BLaER1 treated with 17β-estradiol and CSF1 and Interleukin-3, amounts not matched to agents 10 nM and 100 nM (cell line): ENCODE data around the gene NPNT.

Experiments
- H3K27ac ChIP-seq, 11 experiments: shearing (Covaris generic); formaldehyde crosslinking; 2 replicates each; pipeline ENCODE4 v1.8.1; 2022
- H3K27me3 ChIP-seq, 11 experiments: shearing (Covaris generic); formaldehyde crosslinking; 2 replicates each; pipeline ENCODE4 v1.8.1; 2022
- H3K36me3 ChIP-seq, 11 experiments: shearing (Covaris generic); formaldehyde crosslinking; 2 replicates each; pipeline ENCODE4 v1.8.1; 2022
- H3K4me1 ChIP-seq, 10 experiments: shearing (Covaris generic); formaldehyde crosslinking; 2 replicates each; pipeline ENCODE4 v1.8.1; 2022
- H3K4me2 ChIP-seq, 11 experiments: shearing (Covaris generic); formaldehyde crosslinking; 2 replicates each; pipeline ENCODE4 v1.8.1; 2022
- H3K4me3 ChIP-seq, 10 experiments: shearing (Covaris generic); formaldehyde crosslinking; 2 replicates each; pipeline ENCODE4 v1.8.1; 2022
- H3K9ac ChIP-seq, 11 experiments: shearing (Covaris generic); formaldehyde crosslinking; 2 replicates each; pipeline ENCODE4 v1.8.1; 2022
- H3K9me3 ChIP-seq, 11 experiments: shearing (Covaris generic); formaldehyde crosslinking; replicated peaks in 1 of 11; 2 replicates each; pipeline ENCODE4 v1.8.1; 2022
- H4K20me1 ChIP-seq, 11 experiments: shearing (Covaris generic); formaldehyde crosslinking; 2 replicates each; pipeline ENCODE4 v1.8.1; 2022
- Cebpa-rat ChIP-seq, 11 experiments: shearing (Covaris generic); IDR thresholded peaks; 2 replicates each; pipeline ENCODE4 v1.8.1; 2022

The NPNT gene

DNA sequence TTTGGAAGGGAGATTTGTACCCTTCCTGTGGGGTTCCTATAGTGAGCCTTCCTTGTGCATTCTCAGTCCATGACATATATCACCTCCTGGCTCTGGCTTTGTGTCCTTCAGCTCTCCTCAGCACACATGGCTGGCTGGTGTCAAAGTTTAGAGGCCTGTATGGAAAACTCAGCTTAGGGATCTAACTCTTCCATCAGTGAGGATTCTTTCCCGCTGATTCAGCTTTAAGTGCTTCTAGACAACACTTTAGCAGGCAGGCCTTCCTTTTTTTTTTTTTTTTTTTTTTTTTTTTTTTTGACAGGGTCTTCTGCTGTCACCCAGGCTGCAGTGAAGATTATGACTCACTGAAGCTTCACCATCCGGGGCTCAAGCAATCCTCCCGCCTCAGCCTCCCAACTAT is 84.2 kb downstream of the NPNT start:
- no peak overlapping the region for H3K4me3 ChIP-seq
- H3K36me3 ChIP-seq, result no peaks in the 10 kb centered on the region
- H3K27ac ChIP-seq, result peak overlapping the region in 9 of 11 experiments; percentile 11 to 70 (median 50); a peak in 13 of 22 replicates
- H4K20me1 ChIP-seq, result no peaks in the 10 kb centered on the region
- H3K9ac ChIP-seq, result no peak overlapping the region; a peak in 1 of 22 replicates
- peaks cover 7 to 17% (median 15%) of the 10 kb centered on the region in 10 experiments; a peak in 19 of 20 replicates for H3K4me1 ChIP-seq
- peaks cover 9 to 18% (median 14%) of the 10 kb centered on the region in 11 experiments; a peak in 15 of 22 replicates for H3K9me3 ChIP-seq
- peak overlapping the region in 8 of 11 experiments; percentile 43 to 78 (median 54); a peak in 14 of 22 replicates for H3K4me2 ChIP-seq
- no peak for TF ChIP-seq Cebpa-rat (IDR thresholded peaks at IDR 0.05)
- no peaks in the 10 kb centered on the region for H3K27me3 ChIP-seq

DNA sequence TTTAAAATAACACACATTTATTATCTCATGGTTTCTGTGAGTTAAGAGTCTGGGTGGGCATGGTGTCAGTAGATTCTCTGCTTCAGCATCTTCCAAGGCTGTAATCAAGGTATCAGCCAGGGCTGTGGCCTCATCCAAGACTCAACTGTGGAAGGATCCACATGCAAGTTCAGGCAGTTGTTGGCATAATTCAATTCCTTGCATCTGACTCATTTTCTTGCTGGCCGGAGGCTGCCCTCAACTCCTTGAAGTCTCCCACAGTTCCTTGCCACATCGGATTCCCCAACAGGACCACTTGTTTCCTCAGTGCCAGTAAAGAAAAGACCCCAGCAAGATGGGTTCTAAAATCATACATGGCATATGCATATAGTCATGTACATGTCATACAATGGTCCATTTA is 93.4 kb downstream of the NPNT start:
- H3K27ac ChIP-seq, result no peak overlapping the region
- H3K4me2 ChIP-seq, result no peak overlapping the region
- TF ChIP-seq Cebpa-rat (IDR thresholded peaks at IDR 0.05), result no peak
- H3K9me3 ChIP-seq, result peaks cover 0 to 5% (median 0%) of the 10 kb centered on the region in 11 experiments; a peak in 1 of 22 replicates
- H3K4me1 ChIP-seq, result peaks cover 8 to 20% (median 15%) of the 10 kb centered on the region in 10 experiments; a peak in 18 of 20 replicates
- H3K9ac ChIP-seq, result no peak overlapping the region
- H3K27me3 ChIP-seq, result no peaks in the 10 kb centered on the region
- H3K4me3 ChIP-seq, result no peak overlapping the region
- no peaks in the 10 kb centered on the region for H4K20me1 ChIP-seq
- no peaks in the 10 kb centered on the region for H3K36me3 ChIP-seq

DNA sequence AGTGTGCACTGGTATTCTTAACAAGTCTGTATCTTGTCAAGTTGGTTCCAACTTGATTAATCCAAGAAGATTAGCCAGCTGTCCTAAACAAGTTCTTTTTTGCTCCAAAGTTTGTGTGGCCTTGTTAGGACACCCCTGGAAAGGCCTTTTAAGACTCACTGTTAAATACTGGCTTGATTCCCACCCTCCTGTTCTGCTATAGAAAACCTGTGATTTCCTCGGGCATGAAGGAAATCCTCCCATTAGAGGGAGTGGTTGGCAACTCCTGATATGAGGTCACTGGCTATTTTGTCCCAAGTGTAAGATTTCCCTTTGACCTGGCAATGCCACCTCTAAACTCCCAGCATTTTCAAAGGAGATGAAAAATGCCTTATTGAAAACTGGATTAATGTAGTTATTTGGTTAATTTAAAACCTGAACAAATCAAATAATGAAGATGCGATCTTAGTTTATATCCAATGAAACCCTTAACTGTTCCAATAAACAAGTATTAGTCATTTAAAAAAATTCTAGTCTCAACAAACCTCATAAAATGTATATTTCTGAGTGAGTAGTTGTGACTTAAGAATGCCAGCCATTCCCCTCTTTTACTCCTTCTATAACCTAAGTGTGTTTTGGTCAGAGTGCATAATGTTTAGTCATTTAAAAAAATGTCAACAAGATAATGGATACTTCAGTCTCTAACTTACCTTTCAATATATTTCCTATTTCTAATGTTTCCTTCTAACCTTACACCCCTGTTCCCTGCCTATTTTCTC is 94.4 kb downstream of the NPNT start:
- peak overlapping the region in 5 of 11 experiments; percentile 30 to 57 (median 47); a peak in 1 of 22 replicates for H3K4me2 ChIP-seq
- peaks cover 8 to 20% (median 15%) of the 10 kb centered on the region in 10 experiments; a peak in 18 of 20 replicates for H3K4me1 ChIP-seq
- H3K9ac ChIP-seq, result no peak overlapping the region
- peaks cover 0 to 3% (median 0%) of the 10 kb centered on the region in 11 experiments; a peak in 1 of 22 replicates for H3K9me3 ChIP-seq
- no peak for TF ChIP-seq Cebpa-rat (IDR thresholded peaks at IDR 0.05)
- no peaks in the 10 kb centered on the region for H3K27me3 ChIP-seq
- no peaks in the 10 kb centered on the region for H4K20me1 ChIP-seq
- no peak overlapping the region for H3K4me3 ChIP-seq
- peak overlapping the region in 1 of 11 experiments; percentile 43; a peak in 1 of 22 replicates for H3K27ac ChIP-seq
- no peaks in the 10 kb centered on the region for H3K36me3 ChIP-seq

DNA sequence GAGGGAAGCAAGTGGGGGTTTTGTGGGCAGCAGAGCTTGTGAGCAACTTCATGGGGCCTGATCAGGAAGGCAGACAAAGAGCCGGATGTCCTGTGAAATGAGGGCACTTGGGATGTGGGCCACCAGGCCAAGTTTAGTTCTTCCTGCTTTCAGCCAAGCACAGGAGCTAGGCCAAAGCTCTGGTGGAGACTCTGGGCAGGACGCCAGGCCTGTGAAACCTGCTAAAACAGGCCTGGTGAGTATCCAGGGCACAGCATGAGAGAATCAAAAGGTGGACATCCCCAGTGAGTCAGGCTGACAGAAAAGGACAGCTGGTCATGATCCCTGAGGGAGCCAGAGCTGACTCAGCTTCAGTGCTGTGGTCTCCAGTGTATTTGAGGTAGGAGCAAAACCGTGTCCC is 95.7 kb downstream of the NPNT start:
- no peaks in the 10 kb centered on the region; a peak in 1 of 22 replicates for H4K20me1 ChIP-seq
- H3K4me3 ChIP-seq, result no peak overlapping the region
- TF ChIP-seq Cebpa-rat (IDR thresholded peaks at IDR 0.05), result no peak
- no peaks in the 10 kb centered on the region for H3K36me3 ChIP-seq
- H3K4me2 ChIP-seq, result peak overlapping the region in 10 of 11 experiments; percentile 9 to 69 (median 46); a peak in 19 of 22 replicates
- H3K9me3 ChIP-seq, result no peaks in the 10 kb centered on the region
- H3K27ac ChIP-seq, result peak overlapping the region in 8 of 11 experiments; percentile 26 to 72 (median 48); a peak in 16 of 22 replicates
- 0 out of 22 replicates have a peak overlapping the region, but pooled peaks of 4 of the 11 experiments have one; percentile 8 to 35 (median 12) for H3K9ac ChIP-seq
- peaks cover 8 to 20% (median 15%) of the 10 kb centered on the region in 10 experiments; a peak in 18 of 20 replicates for H3K4me1 ChIP-seq
- no peaks in the 10 kb centered on the region for H3K27me3 ChIP-seq

DNA sequence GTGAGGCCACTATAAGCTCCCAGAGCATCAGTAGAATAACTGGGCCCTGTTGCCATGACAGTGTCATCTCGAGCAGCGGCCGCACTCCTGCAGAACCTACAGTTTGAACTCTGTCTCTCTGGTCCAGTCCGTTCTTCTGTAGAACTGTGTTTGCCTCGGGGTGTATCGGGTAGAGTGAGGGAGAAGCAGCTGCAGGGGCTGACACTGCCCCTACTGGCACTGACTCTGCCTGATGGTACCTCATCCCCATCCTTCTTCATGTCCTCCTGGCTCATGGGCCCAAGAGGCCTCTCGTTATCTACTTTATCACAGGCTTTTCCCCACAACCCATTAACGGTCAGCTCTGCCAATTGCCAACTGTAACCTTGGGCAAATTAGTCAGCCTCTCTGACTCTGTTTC is 96.5 kb downstream of the NPNT start:
- Histone ChIP-seq H4K20me1 (no peaks in the 10 kb centered on the region; a peak in 1 of 22 replicates), H3K36me3 (no peaks in the 10 kb centered on the region), H3K9ac (no peak overlapping the region), H3K4me2 (peak overlapping the region in 6 of 11 experiments; percentile 30 to 69 (median 46); a peak in 7 of 22 replicates), H3K27me3 (no peaks in the 10 kb centered on the region), H3K9me3 (no peaks in the 10 kb centered on the region), H3K4me1 (peaks cover 8 to 20% (median 15%) of the 10 kb centered on the region in 10 experiments; a peak in 18 of 20 replicates), H3K27ac (peak overlapping the region in 1 of 11 experiments; percentile 60; a peak in 1 of 22 replicates), H3K4me3 (no peak overlapping the region)
- no peak for TF ChIP-seq Cebpa-rat (IDR thresholded peaks at IDR 0.05)

- H4K20me1 ChIP-seq, result no peaks in the 10 kb centered on the region; a peak in 1 of 22 replicates
- no peak overlapping the region for H3K4me3 ChIP-seq
- H3K27ac ChIP-seq, result no peak overlapping the region
- no peaks in the 10 kb centered on the region for H3K9me3 ChIP-seq
- no peak overlapping the region for H3K4me2 ChIP-seq
- peaks cover 8 to 20% (median 15%) of the 10 kb centered on the region in 10 experiments; a peak in 18 of 20 replicates for H3K4me1 ChIP-seq
- no peak for TF ChIP-seq Cebpa-rat (IDR thresholded peaks at IDR 0.05)
- no peak overlapping the region for H3K9ac ChIP-seq
- H3K27me3 ChIP-seq, result no peaks in the 10 kb centered on the region
- H3K36me3 ChIP-seq, result no peaks in the 10 kb centered on the region
Observed at GRCh38 chr4:105992641-105993305, 97.5 kb downstream of the NPNT start.

DNA sequence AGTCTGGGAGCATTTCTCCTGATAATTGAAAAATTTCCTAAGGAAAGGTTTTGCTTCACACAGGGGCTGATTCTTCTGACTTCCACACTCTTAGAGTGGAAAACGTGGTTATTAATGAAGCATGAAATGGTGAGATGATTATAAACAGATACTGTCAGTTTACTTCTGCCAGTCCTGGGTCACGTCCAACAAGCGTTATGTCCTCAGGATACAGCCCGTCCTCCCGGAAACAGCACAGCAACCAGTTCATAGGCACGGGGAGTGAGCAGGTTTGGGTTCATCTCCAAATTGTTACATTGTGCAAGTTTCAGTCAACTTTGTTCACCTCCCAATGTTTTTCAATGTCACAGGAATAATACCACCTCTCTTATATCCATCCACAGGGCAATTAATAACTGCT is 98.8 kb downstream of the NPNT start:
- Histone ChIP-seq H4K20me1 (no peaks in the 10 kb centered on the region; a peak in 1 of 22 replicates), H3K4me3 (no peak overlapping the region), H3K4me2 (no peak overlapping the region), H3K36me3 (no peaks in the 10 kb centered on the region), H3K9ac (no peak overlapping the region), H3K4me1 (peaks cover 8 to 20% (median 15%) of the 10 kb centered on the region in 10 experiments; a peak in 18 of 20 replicates), H3K9me3 (no peaks in the 10 kb centered on the region), H3K27ac (no peak overlapping the region), H3K27me3 (no peaks in the 10 kb centered on the region)
- no peak for TF ChIP-seq Cebpa-rat (IDR thresholded peaks at IDR 0.05)

DNA sequence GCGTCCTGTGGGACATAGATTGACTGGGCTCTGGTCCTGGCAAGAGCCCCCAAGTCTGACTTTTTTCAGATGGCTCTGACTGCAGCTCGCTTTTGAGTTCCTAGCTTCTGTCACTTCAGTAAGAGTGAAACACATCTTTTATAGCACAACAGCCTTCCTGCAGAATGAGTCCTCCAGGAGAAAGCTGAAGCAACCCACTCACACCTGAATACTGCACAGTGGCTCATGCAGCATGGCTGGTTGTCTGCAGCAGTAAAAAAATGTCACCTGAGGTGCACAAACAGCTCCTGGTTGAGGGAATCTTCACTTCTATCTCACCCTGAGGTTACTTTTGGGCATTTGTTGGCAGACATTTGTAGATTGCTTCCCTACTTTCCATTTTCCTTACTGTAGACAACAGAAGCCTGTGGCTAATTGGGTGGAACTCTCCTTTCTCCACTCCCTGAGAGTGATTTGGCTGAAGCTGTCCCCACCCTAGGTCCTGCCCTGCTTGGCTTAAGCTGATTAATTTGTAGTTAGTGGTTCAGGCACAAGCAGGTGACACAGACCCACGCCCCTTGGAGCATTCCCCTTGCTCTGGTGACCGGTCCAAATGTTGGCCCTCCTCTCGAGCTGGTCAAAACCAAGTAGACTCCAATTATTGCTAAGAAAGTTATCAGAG is 99.7 kb downstream of the NPNT start:
- H3K4me2 ChIP-seq, result no peak overlapping the region
- TF ChIP-seq Cebpa-rat (IDR thresholded peaks at IDR 0.05), result no peak
- H4K20me1 ChIP-seq, result no peaks in the 10 kb centered on the region; a peak in 1 of 22 replicates
- no peaks in the 10 kb centered on the region for H3K36me3 ChIP-seq
- H3K27me3 ChIP-seq, result no peaks in the 10 kb centered on the region
- no peak overlapping the region for H3K27ac ChIP-seq
- H3K4me3 ChIP-seq, result no peak overlapping the region
- H3K9me3 ChIP-seq, result no peaks in the 10 kb centered on the region
- no peak overlapping the region for H3K9ac ChIP-seq
- peaks cover 8 to 19% (median 15%) of the 10 kb centered on the region in 10 experiments; a peak in 18 of 20 replicates for H3K4me1 ChIP-seq
